IMR-90 (cell line): Measurements from ENCODE around the gene DPF3. TPM values are rescaled to one million over a fixed set of nuclear protein-coding genes. Genes with fewer than 3 reads are reported as not detected.

Experiments used
- ATAC-seq: fragments of 200-7000 bp; cut with Tn5 transposase; 2 replicates; pipeline ENCODE4 v1.9.1; 2020; ENCODE audit warnings: low read depth, mild to moderate bottlenecking, moderate library complexity
- BruUV-seq: library from RNA; stranded (reverse); fragments of 400-500 nt; replicated peaks from 2 replicates; lab custom pipeline; 2021; lab: Mats Ljungman, UMichigan
- CTCF ChIA-PET: fragments of 300-600 bp; formaldehyde crosslinking; extraction: SDS; loops from one replicate; lab custom pipeline; 2021; ENCODE audit warnings: antibody characterized with exemption; lab: Yijun Ruan, JAX
- POLR2A ChIA-PET: fragments of 300-600 bp; sonication (Branson Sonifier 250); formaldehyde crosslinking; loops from one replicate; lab custom pipeline; 2022; ENCODE audit warnings: antibody characterized with exemption; ENCODE audit not compliant: unreplicated experiment; lab: Charles Lee
- DNase-seq: peaks from one replicate; pipeline ENCODE4 v3.0.0; 2013
- H2AFZ ChIP-seq: replicated peaks from 2 replicates; pipeline ENCODE3; 2013; ENCODE audit warnings: low read length, mild to moderate bottlenecking; ENCODE audit not compliant: poor library complexity
- H2AK5ac ChIP-seq: 2 replicates; pipeline ENCODE4 v1.6.1; 2013; ENCODE audit warnings: low read depth, low read length, inconsistent platforms
- H2AK9ac ChIP-seq: replicated peaks from 2 replicates; pipeline ENCODE3; 2013; ENCODE audit warnings: mild to moderate bottlenecking, low read depth, low read length, moderate library complexity; ENCODE audit not compliant: poor library complexity
- H2BK120ac ChIP-seq: 2 replicates; pipeline ENCODE4 v1.6.1; 2013; ENCODE audit warnings: low read depth, low read length, inconsistent platforms
- H2BK15ac ChIP-seq: 3 replicates; pipeline ENCODE4 v1.6.1; 2013; ENCODE audit warnings: low read depth, low read length, inconsistent platforms
- H2BK20ac ChIP-seq: 2 replicates; pipeline ENCODE4 v1.6.1; 2013; ENCODE audit warnings: low read depth, mild to moderate bottlenecking, inconsistent platforms, low read length, moderate library complexity
- H2BK5ac ChIP-seq: 2 replicates; pipeline ENCODE4 v1.6.1; 2013; ENCODE audit warnings: mild to moderate bottlenecking, low read depth, low read length, inconsistent platforms; ENCODE audit not compliant: poor library complexity, severe bottlenecking
- H3K14ac ChIP-seq: replicated peaks from 2 replicates; pipeline ENCODE4 v1.6.1; 2013; ENCODE audit warnings: low read depth, low read length, inconsistent platforms
- H3K18ac ChIP-seq: 2 replicates; pipeline ENCODE4 v1.6.1; 2013; ENCODE audit warnings: low read depth, low read length, control low read depth
- H3K23ac ChIP-seq: 2 replicates; pipeline ENCODE4 v1.6.1; 2013; ENCODE audit warnings: low read depth, low read length, inconsistent platforms
- H3K27ac ChIP-seq: 2 replicates; pipeline ENCODE4 v1.5.1; 2013; ENCODE audit warnings: mild to moderate bottlenecking, control low read depth, low read length; ENCODE audit not compliant: insufficient read depth
- H3K27me3 ChIP-seq: 2 replicates; pipeline ENCODE4 v1.6.1; 2013; ENCODE audit warnings: low read length; ENCODE audit not compliant: control insufficient read depth, insufficient read depth
- H3K36me3 ChIP-seq: 2 replicates; pipeline ENCODE4 v1.6.1; 2013; ENCODE audit warnings: low read length, mixed read lengths; ENCODE audit not compliant: control insufficient read depth, insufficient read depth
- H3K4ac ChIP-seq: 2 replicates; pipeline ENCODE4 v1.6.1; 2013; ENCODE audit warnings: low read depth, low read length, inconsistent platforms
- H3K4me1 ChIP-seq: 2 replicates; pipeline ENCODE4 v1.6.1; 2013; ENCODE audit warnings: low read length, mixed read lengths; ENCODE audit not compliant: control insufficient read depth, insufficient read depth
- H3K4me2 ChIP-seq: 2 replicates; pipeline ENCODE4 v1.6.1; 2013; ENCODE audit warnings: low read depth, mild to moderate bottlenecking, control low read depth, low read length, moderate library complexity
- H3K4me3 ChIP-seq: 2 replicates; pipeline ENCODE4 v1.5.1; 2013; ENCODE audit warnings: low read depth, mild to moderate bottlenecking, control low read depth, low read length, moderate library complexity; ENCODE audit not compliant: insufficient read depth
- H3K56ac ChIP-seq: 2 replicates; pipeline ENCODE4 v1.6.1; 2013; ENCODE audit warnings: low read length, inconsistent platforms; ENCODE audit not compliant: insufficient read depth; ENCODE audit errors: extremely low read depth
- H3K79me1 ChIP-seq, 2 experiments: 2 replicates each; pipeline ENCODE4 v1.6.1; 2013; ENCODE audit warnings: low read length in 2 of 2, inconsistent platforms in 1 of 2, low read depth in 1 of 2
- H3K9ac ChIP-seq: 2 replicates; pipeline ENCODE4 v1.6.1; 2013; ENCODE audit warnings: low read depth, low read length, control low read depth
- H3K9me1 ChIP-seq: 2 replicates; pipeline ENCODE4 v1.6.1; 2013; ENCODE audit warnings: low read length, inconsistent platforms; ENCODE audit not compliant: insufficient read depth
- H3K9me3 ChIP-seq: 2 replicates; pipeline ENCODE4 v1.6.1; 2013; ENCODE audit warnings: low read length; ENCODE audit not compliant: control insufficient read depth, insufficient read depth
- H4K20me1 ChIP-seq: 2 replicates; pipeline ENCODE4 v1.6.1; 2013; ENCODE audit warnings: low read length, inconsistent platforms; ENCODE audit not compliant: insufficient read depth
- H4K5ac ChIP-seq: 2 replicates; pipeline ENCODE4 v1.6.1; 2013; ENCODE audit warnings: mild to moderate bottlenecking, low read depth, low read length, control low read depth
- H4K8ac ChIP-seq, 2 experiments: 2 replicates each; pipeline ENCODE4 v1.6.1; 2013; ENCODE audit warnings: low read depth in 2 of 2, low read length in 2 of 2, control low read depth in 1 of 2, inconsistent platforms in 1 of 2
- H4K91ac ChIP-seq: 2 replicates; pipeline ENCODE4 v1.6.1; 2013; ENCODE audit warnings: low read depth, low read length, inconsistent platforms; ENCODE audit not compliant: insufficient read depth
- BHLHE40 ChIP-seq: fragments of 150-350 bp; IDR thresholded peaks from 2 replicates; pipeline ENCODE4 v1.6.1; 2016; ENCODE audit warnings: mild to moderate bottlenecking, low read depth, low read length
- CEBPB ChIP-seq: IDR thresholded peaks from 2 replicates; pipeline ENCODE4 v1.6.1; 2012; ENCODE audit warnings: low read depth, low read length, improper control_type of control experiment
- CHD1 ChIP-seq: IDR thresholded peaks from 2 replicates; pipeline ENCODE4 v1.6.1; 2012; ENCODE audit warnings: low read depth, low read length, improper control_type of control experiment
- NFE2L2 ChIP-seq: fragments of 150-350 bp; IDR thresholded peaks from 2 replicates; pipeline ENCODE4 v1.6.1; 2016; ENCODE audit warnings: low read depth, mild to moderate bottlenecking, low read length
- RCOR1 ChIP-seq: IDR thresholded peaks from 2 replicates; pipeline ENCODE4 v1.6.1; 2012; ENCODE audit warnings: mild to moderate bottlenecking, low read length, improper control_type of control experiment; ENCODE audit not compliant: insufficient replicate concordance
- WGBS, 2 experiments: methylation state at CpG; one replicate each; pipeline versions ENCODE4 v1.1.5 to v1.1.7; 2013; ENCODE audit warnings: missing lambda C conversion rate in 2 of 2; ENCODE audit not compliant: insufficient read length in 1 of 2; ENCODE audit errors: extremely low coverage in 2 of 2; 5-methylcytosine and 5-hydroxymethylcytosine counted together
- dilution Hi-C: fragments of 300-500 bp; cut with HindIII; formaldehyde crosslinking; loops from one replicate; pipeline ENCODE4 v1.14.3; 2018; ENCODE audit warnings: low sequenced_read_pairs; ENCODE audit not compliant: unreplicated experiment
- in situ Hi-C: fragments of 300-500 bp; cut with MboI; formaldehyde crosslinking; loops from 3 replicates; pipeline ENCODE4 v1.14.3; 2019; ENCODE audit warnings: low sequenced_read_pairs, inconsistent platforms, mixed read lengths
- intact Hi-C: fragments of 100-400 bp; cut with micrococcal nuclease; formaldehyde crosslinking; loops from 2 replicates; pipeline ENCODE4 v1.10.0; 2022
- polyA plus RNA-seq, 3 experiments: library from polyadenylated mRNA; depleted of rRNA; stranded (reverse); fragments of >200 nt; gene quantifications; 2 replicates each; pipeline ENCODE4 v1.2.3, GENCODE V29; 2012; ENCODE audit warnings: low replicate concordance in 1 of 3
- total RNA-seq: library from RNA; depleted of rRNA; stranded (reverse); fragments of >200 nt; gene quantifications from 2 replicates; pipeline ENCODE4 v1.2.3, GENCODE V29; 2012
- TF ChIP-seq, protein P1 (sequence below): fragments of 150-350 bp; IDR thresholded peaks from 2 replicates; pipeline ENCODE4 v1.6.1; 2016; ENCODE audit warnings: low read depth, mild to moderate bottlenecking, low read length, moderate library complexity, borderline replicate concordance

Gene DPF3
- total and polyA plus RNA-seq, 2 of the 4 experiments (the other 2 are of a cell fraction) = 30.5 to 32.8 TPM

DNA sequence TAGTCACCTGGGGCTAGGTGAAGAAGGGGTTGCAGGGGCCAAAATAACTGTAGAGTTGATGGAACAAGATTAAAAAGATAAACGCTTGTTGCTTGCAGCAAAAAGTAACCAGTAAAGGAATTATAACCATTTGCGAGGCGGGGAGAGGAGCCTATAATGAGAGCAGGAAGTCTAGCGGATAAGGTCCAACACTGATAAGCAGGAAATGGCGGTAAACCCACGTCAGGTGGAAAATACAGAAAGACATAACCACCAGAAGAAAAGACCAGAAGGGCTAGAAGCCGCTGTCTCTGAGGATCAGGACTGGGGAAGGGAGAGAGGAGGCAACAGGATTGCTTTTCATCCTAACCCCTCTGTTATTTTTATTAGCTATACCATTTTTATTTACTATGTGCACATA lies 303.3 kb downstream of the DPF3 start:
- Histone ChIP-seq H4K20me1 (no peaks in the 10 kb centered on the region), H3K27me3 (no peaks in the 10 kb centered on the region; the same call in 1 of the 2 replicates), H3K56ac (no peak overlapping the region), H2BK15ac (no peak overlapping the region), H2AK9ac (no peak overlapping the region), H3K4ac (no peak overlapping the region), H3K9me3 (no peaks in the 10 kb centered on the region), H3K9ac (no peak overlapping the region), H4K5ac (no peak overlapping the region), H2BK20ac (no peak overlapping the region), H3K27ac (no peak overlapping the region), H3K36me3 (no peaks in the 10 kb centered on the region), H4K8ac (no peak overlapping the region), H3K9me1 (no peaks in the 10 kb centered on the region), H3K14ac (no peak overlapping the region), H2AFZ (no peak overlapping the region), H2AK5ac (no peak overlapping the region), H3K4me3 (no peak overlapping the region), H3K23ac (no peak overlapping the region), H2BK5ac (no peak overlapping the region), H3K79me1 (no peaks in the 10 kb centered on the region), H3K18ac (no peak overlapping the region), H2BK120ac (no peak overlapping the region), H3K4me1 (no peaks in the 10 kb centered on the region), H4K91ac (no peak overlapping the region), H3K4me2 (no peak overlapping the region)
- TF ChIP-seq CEBPB (no peak), RCOR1 (no peak), BHLHE40 (no peak), CHD1 (no peak), NFE2L2 (no peak)
- TF ChIP-seq, protein P1, sequence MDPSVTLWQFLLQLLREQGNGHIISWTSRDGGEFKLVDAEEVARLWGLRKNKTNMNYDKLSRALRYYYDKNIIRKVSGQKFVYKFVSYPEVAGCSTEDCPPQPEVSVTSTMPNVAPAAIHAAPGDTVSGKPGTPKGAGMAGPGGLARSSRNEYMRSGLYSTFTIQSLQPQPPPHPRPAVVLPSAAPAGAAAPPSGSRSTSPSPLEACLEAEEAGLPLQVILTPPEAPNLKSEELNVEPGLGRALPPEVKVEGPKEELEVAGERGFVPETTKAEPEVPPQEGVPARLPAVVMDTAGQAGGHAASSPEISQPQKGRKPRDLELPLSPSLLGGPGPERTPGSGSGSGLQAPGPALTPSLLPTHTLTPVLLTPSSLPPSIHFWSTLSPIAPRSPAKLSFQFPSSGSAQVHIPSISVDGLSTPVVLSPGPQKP = no peak
- ChIA-PET POLR2A (no interaction called here), CTCF (no interaction called here)
- WGBS, 2 experiments = no CpG with 5 or more reads among the region's 7 CpGs
- dilution Hi-C loops (no loop called here), in situ Hi-C loops (no loop called here), intact Hi-C loops (no loop called here)
- no peak for DNase-seq
- no TSS peak for BruUV-seq
- no peak for ATAC-seq
